ENCODE results near the gene KPNA2.

GRCh38 chr17:68034452-68034776, 1.1 kb upstream of the KPNA2 start:
- TF ChIP-seq, protein P1, sequence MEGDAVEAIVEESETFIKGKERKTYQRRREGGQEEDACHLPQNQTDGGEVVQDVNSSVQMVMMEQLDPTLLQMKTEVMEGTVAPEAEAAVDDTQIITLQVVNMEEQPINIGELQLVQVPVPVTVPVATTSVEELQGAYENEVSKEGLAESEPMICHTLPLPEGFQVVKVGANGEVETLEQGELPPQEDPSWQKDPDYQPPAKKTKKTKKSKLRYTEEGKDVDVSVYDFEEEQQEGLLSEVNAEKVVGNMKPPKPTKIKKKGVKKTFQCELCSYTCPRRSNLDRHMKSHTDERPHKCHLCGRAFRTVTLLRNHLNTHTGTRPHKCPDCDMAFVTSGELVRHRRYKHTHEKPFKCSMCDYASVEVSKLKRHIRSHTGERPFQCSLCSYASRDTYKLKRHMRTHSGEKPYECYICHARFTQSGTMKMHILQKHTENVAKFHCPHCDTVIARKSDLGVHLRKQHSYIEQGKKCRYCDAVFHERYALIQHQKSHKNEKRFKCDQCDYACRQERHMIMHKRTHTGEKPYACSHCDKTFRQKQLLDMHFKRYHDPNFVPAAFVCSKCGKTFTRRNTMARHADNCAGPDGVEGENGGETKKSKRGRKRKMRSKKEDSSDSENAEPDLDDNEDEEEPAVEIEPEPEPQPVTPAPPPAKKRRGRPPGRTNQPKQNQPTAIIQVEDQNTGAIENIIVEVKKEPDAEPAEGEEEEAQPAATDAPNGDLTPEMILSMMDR (IDR thresholded peaks at IDR 0.05) = no peak
- TF ChIP-seq POLR2A (IDR thresholded peaks at IDR 0.05) = no peak

Data from heart left ventricle (tissue), 13 donors.